HG03108 (cell line): ENCODE data around the gene NUDT3.
"Not testable (repeated sequence)": the region's sequence is repeated elsewhere in the genome, so short reads cannot be mapped to it uniquely, and the experiment has no call there.

Experiments
- ATAC-seq: cut with Tn5 transposase; IDR thresholded peaks from one replicate; pipeline ENCODE4 v1.9.1; 2021; ENCODE audit warnings: moderate library complexity; ENCODE audit not compliant: unreplicated experiment

NUDT3 gene

DNA sequence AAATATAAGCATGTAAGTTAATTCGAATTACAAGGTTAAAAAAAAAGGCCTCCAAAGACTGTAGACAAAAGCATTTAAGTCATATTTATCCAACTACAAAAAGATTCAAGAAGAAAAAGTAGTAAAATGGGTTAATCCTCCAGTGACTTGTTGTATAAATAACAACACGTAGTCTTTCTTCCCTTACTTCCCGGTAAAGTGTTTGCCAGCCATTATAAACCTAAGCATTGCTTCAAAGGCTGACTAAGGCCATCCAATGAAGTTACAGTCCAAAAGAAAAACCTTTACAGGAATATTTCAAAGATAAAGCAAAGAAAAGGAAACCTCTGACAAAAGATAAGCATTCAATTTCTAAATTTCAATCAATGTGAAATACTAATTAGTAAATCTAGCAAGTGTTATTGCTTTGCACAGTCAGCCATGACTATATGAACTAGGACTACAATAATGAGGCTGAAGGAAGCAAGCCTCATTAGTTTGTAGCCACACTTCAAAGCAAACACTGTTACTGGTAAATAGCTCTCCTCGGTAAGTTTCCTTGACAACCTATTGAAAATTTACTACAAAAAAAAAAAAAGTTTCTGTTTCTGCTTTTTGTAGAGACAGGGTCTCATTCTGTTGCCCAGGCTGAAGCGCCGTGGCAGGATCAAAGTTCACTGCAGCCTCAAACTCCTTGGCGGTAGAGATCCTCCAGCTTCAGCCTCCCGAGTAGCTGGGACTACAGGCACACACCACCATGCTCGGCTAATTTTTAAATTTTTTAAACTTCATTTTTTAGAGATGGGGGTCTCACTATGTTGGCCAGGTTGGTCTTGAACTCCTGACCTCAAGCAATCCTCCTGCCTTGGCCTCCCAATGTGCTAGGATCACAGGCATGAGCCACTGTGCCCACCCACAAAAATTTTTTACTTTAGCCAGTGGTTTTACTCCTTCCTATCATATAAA lies 46.0 kb downstream of the NUDT3 start:
- ATAC-seq, result peak; percentile 69

DNA sequence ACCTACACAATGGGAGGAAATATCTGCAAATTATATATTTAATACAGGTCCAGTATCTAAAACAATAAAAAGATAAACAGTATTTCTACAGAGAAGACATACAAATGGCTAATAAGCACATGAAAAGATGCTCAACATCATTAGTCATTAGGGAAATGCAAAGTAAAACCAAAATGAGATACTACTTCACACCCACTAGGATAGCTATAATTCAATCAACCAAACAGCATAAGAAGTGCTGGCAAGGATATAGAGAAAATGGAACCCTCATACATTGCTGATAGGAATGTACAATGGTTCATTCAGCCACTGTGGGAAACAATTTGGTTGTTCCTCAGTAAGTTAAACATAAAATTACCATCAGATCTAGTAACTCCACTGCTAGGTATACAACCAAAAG lies 48.7 kb downstream of the NUDT3 start:
- no peak for ATAC-seq

DNA sequence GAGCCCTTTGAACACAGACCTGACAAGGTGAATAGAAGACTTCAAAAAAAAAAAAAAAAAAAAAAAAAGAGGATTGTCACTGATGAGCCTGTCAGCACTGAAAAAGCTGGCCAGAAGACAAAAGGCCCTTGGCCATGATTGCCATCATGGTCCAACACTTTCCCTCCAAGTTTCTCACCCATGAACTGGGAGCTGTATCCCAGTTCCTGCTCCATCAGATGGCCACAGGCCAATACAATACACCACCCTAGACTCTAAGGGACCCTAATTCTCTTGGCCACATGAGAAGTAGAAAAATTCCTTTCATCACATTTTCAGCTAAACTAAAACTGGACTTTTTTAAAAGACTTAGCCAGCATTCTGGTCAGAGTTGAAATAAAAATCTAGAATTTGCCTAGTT lies 50.2 kb downstream of the NUDT3 start:
- ATAC-seq, result no peak

DNA sequence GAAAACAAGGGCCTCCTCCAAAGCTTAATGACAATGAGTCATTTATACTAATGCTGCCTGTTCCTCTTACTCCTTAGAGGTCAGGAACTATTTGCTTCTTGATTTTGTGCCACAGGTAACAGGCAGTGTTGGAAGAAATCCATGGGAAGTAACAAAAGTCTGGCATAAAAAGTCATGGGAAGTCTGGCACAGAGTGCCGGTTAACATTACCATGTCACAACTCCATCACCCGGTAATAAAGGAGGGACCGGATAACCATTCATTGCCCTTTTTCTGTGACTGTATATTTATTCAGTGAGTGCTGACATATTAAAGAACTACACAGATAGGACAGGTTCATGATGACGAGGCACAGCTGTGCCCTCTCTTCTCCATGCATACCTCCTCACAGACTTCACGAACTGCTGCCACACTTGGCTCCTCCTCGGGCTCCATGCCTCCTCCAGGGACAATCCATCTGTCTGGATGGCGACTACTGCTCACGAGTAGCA lies 50.9 kb downstream of the NUDT3 start:
- no peak for ATAC-seq

DNA sequence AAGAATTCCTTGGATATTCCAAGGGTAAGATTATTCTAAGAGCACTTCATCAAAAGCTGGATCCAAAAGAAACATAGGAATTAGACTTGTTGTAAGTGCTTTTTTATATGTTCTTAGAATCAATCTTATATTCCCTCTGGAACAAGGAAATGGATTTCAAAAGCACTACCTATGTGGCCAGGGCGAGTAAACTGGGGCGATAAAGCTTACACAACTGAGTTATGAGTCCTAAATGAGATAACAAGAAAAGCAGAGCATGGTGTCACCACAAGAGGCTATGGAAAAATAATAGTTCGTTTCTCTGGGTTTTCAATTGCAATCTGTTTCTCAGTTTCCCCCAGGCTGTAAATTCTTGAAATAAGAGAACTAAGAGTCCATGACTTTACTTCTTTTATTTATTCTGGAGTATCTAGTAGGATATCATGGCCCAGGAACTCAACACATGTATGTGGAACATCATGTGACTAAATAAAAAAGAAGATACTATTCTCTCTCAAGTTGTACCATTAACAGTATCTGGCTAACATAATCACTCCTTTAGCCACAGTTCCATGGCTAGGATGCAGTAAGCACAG lies 51.5 kb downstream of the NUDT3 start:
- ATAC-seq, result no peak

DNA sequence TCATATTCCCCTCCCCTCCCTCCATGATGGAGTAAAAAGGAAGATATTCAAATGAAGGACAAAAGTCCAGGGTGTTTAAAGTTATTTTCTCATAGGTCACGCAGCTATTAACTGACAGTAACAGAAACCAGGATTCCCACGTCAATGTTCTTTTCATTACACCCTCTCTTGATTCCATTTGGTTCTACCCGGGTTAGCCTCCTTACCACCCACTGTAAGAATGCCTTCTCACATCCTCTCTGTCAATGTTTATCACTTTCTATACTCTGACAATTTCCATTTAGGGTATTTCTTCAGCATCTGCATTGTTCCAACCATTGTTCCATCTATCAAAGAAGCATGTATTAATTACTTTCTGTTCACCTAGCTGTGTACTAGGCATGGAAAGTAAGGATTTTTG lies 52.1 kb downstream of the NUDT3 start:
- no peak for ATAC-seq

DNA sequence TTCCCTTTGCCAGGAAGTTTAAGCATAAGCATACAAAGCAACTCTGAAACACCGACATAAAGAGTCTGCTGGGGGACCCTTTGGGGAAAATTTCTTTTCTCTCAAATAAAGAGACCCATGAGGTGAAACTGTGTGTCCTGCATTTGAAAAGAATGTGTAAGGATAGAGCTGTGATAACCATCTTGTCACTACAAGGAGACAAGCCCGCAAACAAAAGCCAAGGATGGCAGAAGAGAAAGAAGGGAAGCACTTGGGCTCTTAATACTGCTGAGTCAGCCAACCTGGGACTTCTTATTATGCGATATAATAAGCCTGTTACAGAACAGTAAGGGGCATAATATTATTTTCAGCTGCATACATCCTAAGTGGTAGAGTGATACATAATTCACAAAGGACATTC lies 52.5 kb downstream of the NUDT3 start:
- ATAC-seq, result no peak

DNA sequence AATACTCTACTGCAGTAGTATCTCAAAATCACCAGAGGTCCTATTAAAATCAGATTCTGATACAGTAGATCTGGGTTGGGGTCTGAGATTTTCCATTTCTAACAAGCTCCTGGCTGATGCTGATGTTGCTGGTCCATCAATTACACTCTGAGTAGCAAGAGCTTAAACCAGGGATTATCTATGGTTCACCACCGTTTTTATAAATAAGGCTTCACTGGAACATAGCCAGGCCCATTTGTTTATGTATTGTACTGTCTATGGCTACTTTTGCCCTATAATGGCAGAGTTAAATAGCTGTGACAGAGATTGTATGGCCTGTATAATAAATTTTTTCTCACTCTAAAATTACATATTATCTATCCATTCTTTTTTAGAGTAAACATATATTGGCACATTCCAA lies 53.0 kb downstream of the NUDT3 start:
- ATAC-seq, result no peak

DNA sequence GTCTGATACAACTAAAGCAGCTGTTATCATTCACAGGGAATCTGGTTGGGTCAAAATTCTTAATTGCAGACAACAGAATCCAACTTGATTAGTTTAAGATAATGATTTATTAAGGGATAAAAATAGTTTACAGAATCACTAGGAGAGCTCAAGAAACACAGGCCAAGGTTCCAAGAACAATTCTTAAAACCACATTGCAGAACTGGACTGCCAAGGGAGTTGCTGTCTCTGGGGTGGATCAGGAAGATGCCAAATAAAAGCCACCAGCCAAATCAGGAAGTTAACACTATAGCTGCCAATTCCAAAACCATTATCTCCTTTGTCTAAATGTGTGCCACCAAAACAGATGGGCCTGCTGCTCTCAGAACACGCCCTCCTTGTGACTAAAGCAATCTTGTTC lies 53.7 kb downstream of the NUDT3 start:
- ATAC-seq, result no peak

DNA sequence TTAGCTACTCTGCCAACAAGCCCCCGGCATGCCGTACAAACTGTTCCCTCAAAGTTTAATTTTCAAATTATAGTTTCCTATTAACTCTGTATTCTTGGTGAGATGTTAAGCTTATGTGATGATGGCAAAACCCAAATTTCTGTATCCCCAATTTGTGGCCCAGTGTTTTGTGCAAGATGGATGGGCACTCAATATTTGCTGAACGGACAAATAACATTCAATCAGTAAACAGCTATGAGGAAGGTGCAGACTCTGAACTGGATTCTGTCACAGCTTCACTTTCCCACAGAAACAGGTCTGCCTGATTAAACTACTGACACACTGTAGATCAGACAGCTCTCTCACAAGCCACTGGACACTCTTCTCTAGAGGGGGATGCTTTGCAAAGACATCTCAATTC lies 54.1 kb downstream of the NUDT3 start:
- ATAC-seq, result no peak

DNA sequence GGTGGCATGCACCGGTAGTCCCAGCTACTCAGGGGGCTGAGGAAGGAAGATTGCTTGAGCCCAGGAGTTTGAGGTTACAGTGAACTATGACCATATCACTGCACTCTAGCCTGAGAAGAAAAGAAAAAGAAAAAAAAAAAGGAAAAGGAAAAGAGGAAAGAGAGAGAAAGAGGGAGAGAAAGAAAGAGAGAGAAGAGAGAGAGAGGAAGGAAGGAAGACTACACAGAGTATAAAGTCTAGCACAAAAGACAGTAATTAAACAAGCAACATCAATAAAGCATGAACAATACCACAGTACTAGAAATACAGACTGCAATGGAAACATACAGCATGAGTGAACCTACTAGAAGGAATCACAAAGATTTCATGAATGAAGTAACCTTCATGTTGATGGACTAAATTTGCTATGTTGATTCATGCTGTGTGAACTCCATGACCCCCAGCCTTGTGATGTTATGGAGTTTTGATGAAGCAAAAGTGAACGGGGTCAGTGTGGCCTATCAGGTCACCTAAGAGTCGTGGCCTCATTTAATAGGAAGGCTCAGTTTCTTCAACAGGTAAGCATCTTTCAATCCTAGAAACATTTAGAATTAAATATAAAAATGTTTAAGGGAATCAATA lies 57.6 kb downstream of the NUDT3 start:
- no peak for ATAC-seq

DNA sequence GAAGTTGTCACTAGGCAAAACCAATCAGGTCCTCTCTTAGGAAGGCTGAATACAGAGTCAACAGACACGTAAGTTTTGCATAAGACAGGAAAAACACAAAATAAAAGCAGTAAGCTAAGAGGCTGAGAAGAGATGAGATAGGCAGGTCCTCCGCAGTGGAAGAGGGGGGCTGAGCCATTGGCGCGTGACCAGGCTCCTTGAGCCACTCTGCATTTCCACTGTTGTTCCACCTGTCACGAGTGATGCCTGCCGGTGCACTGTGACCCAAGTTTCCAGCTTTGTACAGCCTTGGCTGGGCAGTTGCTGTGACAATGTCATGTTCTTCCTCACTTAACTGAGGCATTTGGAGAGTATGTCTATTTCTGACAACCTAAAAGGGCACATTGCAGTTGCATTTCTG lies 58.6 kb downstream of the NUDT3 start:
- ATAC-seq, result no peak

DNA sequence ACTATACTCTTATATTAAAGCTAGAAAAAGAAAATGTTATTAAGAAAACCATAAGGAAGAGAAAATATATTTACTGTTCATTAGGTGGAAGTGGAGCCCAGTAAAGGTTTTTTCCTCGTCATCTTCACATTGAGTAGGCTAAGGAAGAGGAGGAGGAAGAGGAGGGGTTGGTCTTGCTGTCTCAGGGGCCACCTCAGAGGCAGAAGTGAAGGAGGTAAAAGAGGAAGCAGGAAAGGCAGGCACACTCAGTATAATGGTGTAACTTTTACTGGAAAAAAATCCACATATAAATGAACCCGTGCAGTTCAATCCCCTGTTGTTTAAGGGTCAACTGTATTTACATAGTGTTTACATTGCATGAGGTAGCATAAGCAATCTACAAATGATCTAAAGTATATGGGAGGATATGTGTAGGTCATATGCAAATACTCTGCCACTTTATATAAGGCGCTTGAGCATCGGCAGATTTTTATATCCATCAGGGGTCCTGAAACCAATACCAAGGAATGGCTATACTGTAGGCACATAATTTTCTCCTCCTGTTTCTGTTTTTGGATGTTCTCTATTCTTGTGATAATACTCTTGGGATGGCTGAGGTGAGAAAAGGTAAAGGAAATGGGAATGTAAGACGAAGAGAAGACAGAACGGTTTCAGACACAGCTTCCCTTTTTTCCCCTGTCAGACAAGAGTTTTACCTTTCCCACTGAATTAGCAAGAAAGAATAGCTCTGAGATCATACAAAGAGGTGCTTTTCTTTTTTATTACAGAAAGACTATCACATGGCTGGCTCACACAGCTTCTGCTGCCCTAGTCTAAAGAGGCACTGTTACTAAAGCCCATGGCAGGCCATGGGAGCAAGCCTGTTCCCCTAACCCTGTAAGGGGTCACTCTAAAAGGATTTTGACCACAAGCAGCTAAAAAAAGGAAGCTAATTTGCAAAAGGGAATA lies 59.9 kb downstream of the NUDT3 start:
- ATAC-seq, result no peak

DNA sequence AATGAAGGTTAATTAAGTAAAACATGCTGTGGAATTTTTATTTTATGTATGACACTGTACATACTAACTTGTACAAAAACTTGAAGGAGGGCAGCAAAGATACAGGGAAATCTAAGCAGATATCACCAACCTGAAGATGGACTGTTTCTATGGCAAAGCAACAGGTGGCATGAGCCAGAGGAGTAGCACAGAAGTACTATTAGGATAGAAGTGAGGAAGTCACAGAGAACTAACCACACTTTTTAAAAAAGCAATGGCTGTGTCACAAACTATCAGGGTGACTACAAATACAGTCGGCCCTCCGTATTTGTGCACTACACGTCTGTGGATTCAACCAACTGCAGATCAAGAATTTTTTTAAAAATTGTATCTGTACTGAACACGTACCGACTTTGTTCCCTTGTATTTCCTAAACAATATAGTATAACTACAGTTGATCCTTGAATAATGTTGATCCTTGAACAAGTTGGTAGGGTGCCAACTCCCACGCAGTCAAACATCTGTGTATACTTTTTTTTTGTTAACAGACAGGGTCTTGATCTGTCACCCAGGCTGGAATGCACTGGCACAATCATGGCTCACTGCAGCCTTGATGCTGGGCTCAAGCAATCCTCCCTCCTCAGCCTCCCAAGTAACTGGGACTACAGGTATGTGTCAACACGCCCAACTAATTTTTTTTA lies 61.0 kb downstream of the NUDT3 start:
- ATAC-seq, result no peak

DNA sequence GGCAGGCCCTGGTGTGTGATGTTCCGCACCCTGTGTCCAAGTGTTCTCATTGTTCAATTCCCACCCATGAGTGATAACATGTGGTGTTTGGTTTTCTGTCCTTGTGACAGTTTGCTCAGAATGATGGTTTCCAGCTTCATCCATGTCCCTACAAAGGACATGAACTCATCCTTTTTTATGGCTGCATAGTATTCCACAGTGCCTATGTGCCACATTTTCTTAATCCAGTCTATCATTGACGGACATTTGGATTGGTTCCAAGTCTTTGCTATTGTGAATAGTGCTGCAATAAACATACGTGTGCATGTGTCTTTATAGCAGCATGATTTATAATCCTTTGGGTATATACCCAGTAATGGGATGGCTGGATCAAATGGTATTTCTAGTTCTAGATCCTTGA lies 62.7 kb downstream of the NUDT3 start:
- ATAC-seq, result not testable (repeated sequence)

DNA sequence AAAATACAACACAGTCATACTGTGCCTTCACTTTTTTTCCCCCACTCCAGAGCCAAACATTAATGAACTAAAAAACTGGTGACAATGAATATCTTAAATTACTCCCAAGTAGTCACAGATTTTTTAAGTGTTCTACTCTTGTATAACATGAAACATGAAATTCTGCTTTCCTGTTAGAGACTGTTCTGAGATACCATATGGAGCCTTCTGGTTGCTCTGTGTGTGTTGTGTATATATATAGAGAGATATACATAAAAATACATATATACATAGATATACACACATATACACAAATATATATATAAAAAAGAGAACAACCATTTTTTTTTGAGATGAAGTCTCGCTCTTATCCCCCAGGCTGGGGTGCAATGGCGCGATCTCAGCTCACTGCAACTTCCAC lies 63.5 kb downstream of the NUDT3 start:
- ATAC-seq, result no peak

DNA sequence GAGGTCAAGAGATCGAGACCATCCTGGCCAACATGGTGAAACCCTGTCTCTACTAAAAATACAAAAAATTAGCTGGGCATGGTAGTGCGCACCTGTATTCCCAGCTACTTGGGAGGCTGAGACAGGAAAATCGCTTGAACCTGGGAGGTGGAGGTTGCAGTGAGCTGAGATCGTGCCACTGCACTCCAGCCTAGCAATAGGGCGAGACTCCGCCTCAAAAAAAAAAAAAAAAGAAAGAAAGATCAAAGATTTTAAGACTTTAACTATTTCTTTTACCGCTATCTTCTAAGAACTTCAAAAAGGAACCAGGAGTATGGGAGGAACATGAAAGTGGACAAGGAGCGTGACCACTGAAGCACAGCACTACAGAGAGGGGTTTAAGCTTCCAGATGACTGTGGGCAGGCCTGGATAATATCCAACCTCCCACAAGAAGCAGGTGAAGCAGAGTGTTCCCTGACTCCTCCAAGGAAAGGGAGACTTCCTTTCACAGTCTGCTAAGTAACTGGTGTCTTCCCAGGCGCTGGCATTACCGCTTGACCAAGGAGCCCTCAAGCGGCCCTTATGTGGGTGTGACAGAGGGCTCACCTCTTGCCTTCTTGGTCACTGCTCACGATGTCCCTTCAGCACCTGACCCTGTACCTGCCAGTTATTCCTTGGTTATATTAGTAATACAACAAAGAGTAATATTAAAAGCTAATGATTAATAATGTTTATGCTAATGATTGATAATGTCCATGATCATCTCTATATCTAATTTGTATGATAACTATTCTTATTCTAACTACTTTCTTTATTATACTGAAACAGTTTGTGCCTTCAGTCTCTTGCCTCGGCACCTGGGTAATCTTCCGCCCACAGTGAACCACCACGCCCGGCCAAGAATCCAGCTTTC lies 64.9 kb downstream of the NUDT3 start:
- not testable (repeated sequence) for ATAC-seq

DNA sequence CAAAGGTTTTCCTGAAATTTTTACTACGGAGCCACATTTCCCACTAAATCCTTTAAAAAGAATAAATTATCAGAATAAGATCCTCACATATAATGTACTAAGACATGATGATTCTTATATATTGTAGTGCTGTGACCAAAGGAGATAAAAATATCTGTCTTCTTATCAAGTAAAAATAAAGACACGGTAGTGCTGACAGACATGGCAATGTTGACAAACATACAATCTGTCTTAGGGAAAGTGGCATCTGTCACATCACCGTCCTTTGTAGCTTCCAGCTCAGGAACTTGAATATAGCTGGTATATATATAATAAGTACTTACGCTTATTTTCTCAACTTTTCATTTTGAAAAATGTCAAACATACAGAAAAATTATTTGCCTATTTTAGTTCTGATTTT lies 66.8 kb downstream of the NUDT3 start:
- ATAC-seq, result no peak

DNA sequence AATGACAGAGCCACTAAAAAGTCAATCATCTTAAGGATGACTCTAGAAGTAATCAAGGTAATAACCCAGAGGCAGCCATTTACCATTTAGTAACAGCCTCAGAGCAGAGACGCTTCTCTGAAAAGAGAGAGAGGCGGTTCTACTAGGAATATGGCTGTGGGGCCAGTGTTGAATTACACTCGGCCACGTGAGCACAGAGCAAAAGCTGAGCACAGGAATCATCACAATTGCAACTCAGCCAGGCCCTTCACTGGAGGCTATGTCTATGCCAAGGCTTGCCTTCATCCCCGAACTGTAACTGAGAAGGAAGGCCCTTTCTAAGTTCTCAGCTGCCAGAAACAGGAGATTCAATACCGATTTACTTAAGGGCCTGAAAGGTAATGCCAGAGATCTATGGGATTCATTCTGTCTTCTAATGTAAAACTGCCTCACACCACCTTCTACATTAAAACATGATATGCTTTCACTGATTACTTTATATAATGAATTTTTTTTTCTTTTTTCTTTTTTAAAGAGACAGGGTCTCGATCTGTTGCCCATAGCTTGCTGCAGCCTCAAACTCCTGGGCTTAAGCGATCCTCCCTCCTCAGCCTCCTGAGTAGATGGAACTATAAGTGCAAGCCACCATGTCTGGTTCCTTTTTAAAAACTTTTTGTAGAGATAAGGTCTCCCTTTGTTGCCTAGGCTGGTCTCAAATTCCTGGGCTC lies 67.6 kb downstream of the NUDT3 start:
- no peak for ATAC-seq
